Central memory CD8-positive, alpha-beta T cell (primary cell): ENCODE measurements around the gene LPP.
A peak's percentile ranks its signal among the peaks of the same experiment; 100 is the strongest.

ENCODE experiments used
- ATAC-seq: fragments of 150-1000 bp; cut with Tn5 transposase; replicated peaks from 2 replicates; pipeline ENCODE4 v1.10.0; 2022; ENCODE audit warnings: mild to moderate bottlenecking, moderate FRiP score, moderate number of reproducible peaks; ENCODE audit not compliant: poor library complexity, severe bottlenecking; ENCODE audit errors: extremely low read depth
- DNase-seq, 2 donors: peaks; one replicate each; pipeline ENCODE4 v3.0.0; 2021; ENCODE audit warnings: low spot score in 2 of 2
- H3K27ac Mint-ChIP-seq: one replicate; pipeline ENCODE4 v1.8.0; 2022; ENCODE audit warnings: low read depth, mild to moderate bottlenecking, moderate library complexity, mixed read lengths
- H3K27me3 Mint-ChIP-seq: one replicate; pipeline ENCODE4 v1.8.0; 2022; ENCODE audit warnings: mixed read lengths
- H3K36me3 Mint-ChIP-seq: one replicate; pipeline ENCODE4 v1.8.0; 2022; ENCODE audit warnings: mild to moderate bottlenecking, moderate library complexity, mixed read lengths; ENCODE audit not compliant: insufficient read depth
- H3K4me1 Mint-ChIP-seq: one replicate; pipeline ENCODE4 v1.8.0; 2022; ENCODE audit warnings: mixed read lengths
- H3K4me3 Mint-ChIP-seq: one replicate; pipeline ENCODE4 v1.8.0; 2022; ENCODE audit warnings: mild to moderate bottlenecking, moderate library complexity, mixed read lengths
- H3K9me3 Mint-ChIP-seq: one replicate; pipeline ENCODE4 v1.8.0; 2022; ENCODE audit warnings: mixed read lengths

LPP gene

GRCh38 chr3:188321258-188321657 is 167.3 kb downstream of the LPP start:
- no peak overlapping the region for H3K4me3 Mint-ChIP-seq
- no peak overlapping the region for H3K27ac Mint-ChIP-seq
- H3K4me1 Mint-ChIP-seq, result peaks cover 58% of the 10 kb centered on the region
- H3K27me3 Mint-ChIP-seq, result no peaks in the 10 kb centered on the region
- DNase-seq (no peak), ATAC-seq (no peak)
- H3K9me3 Mint-ChIP-seq, result peaks cover 6% of the 10 kb centered on the region
- H3K36me3 Mint-ChIP-seq, result peaks cover 3% of the 10 kb centered on the region

DNA sequence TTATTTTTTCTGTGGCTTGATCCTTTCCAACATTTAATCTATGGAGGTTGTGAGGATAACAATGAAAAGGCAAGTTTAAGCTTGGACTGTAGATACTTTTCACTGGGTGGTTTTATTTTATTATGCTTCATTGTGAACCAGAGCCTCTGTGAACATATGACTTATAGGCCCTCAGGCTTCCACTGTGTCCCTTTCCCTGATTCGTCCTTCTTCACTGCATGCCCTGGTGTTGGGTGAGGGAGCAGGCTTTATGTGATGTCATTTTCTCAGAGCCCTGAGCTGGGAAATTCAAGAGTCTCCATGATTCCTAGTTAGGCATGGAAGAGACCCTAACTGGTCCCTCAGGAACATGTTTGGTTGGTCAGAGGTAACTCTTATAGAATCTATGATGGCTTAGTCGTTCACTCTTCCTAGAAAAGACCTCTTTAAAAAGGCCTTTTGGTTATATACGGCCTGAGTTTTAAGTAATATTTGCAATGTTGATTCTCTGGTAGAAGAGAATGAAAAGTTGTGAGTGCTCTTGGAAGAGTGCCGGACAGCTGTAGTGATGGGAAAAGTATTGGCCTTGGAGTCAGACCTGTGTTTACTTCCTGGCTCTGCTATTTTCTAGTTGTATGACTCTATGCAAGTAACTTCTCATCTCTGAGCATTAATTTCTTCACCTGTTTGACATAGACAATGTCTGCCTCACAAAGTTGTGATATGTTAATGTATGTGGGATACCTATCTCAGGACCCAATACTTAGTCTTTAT is 168.4 kb downstream of the LPP start:
- no peak for ATAC-seq
- Mint-ChIP-seq H3K9me3 (peaks cover 6% of the 10 kb centered on the region), H3K4me1 (peaks cover 59% of the 10 kb centered on the region), H3K36me3 (peaks cover 3% of the 10 kb centered on the region), H3K27me3 (no peaks in the 10 kb centered on the region), H3K27ac (peak overlapping the region; percentile 84), H3K4me3 (peak overlapping the region; percentile 45)
- DNase-seq, result no peak

DNA sequence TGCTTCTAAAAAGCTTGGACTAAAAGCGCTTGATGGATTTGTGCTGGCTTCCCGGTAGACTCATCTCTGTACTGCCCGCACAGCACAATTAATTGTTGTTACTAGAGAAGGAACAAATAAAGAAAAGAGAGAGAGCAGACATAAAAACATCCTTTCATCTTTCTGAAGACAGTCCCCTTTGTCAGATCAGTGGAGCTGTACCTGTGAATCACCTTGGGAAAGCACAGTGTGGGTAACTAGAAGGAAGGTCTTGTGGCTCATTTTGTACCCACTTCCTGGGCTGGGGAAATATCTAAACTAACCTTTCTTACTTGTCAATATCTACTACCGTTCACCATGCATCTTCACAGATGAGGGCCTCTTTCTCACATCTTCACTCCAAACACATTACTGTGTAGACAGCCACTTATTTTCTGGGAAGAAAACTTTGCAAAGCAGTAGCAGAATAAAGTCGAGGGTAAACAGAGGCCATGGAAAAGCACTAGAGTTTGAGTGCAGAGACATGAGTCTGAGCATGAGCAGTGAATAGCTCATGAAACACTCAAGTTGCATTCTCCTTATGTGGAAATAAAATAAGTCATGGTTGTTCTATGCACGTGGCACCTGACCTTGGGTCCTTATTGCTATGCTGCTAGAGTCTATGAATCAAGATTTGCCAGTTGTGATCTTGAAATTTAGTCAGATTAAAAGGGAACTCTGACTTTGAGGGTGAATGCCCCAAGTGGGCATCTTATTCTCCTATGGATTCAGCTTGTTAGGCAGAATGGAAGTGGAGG is 169.3 kb downstream of the LPP start:
- Mint-ChIP-seq H3K27ac (peak overlapping the region; percentile 84), H3K36me3 (peaks cover 3% of the 10 kb centered on the region), H3K27me3 (no peaks in the 10 kb centered on the region), H3K4me1 (peaks cover 59% of the 10 kb centered on the region), H3K4me3 (peak overlapping the region; percentile 45), H3K9me3 (peaks cover 6% of the 10 kb centered on the region)
- ATAC-seq (peak; percentile 96), DNase-seq (peak in 1 of 2 donors; percentile 28)

GRCh38 chr3:188326111-188326510 is 172.2 kb downstream of the LPP start:
- no peak overlapping the region for H3K27ac Mint-ChIP-seq
- H3K4me3 Mint-ChIP-seq, result no peak overlapping the region
- H3K4me1 Mint-ChIP-seq, result peaks cover 64% of the 10 kb centered on the region
- no peaks in the 10 kb centered on the region for H3K27me3 Mint-ChIP-seq
- DNase-seq, result no peak
- no peak for ATAC-seq
- no peaks in the 10 kb centered on the region for H3K36me3 Mint-ChIP-seq
- H3K9me3 Mint-ChIP-seq, result peaks cover 6% of the 10 kb centered on the region

GRCh38 chr3:188326968-188327367 is 173.0 kb downstream of the LPP start:
- Mint-ChIP-seq H3K36me3 (no peaks in the 10 kb centered on the region), H3K4me1 (peaks cover 68% of the 10 kb centered on the region), H3K27ac (no peak overlapping the region), H3K4me3 (no peak overlapping the region), H3K9me3 (peaks cover 6% of the 10 kb centered on the region), H3K27me3 (no peaks in the 10 kb centered on the region)
- no peak for DNase-seq
- ATAC-seq, result no peak

DNA sequence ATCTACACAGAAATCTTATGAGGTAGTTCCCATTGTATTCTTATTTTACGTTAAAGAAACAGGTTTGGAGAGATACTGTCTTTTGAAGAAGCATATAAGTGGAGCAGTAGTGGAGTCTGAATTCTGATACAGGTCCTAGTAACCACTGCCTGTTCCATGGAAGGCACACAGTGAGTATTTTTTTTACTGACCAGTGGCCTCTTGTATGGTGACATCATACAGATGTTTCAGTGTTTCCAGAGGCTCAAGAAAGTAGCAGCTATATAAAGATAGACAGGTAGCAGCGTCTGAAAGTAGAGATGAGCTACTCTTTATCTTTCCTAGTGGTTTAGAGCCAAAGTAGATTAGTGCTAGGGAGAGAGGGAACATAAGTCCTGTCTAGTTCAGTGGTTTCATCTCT is 173.5 kb downstream of the LPP start:
- DNase-seq (no peak), ATAC-seq (no peak)
- Mint-ChIP-seq H3K9me3 (peaks cover 6% of the 10 kb centered on the region), H3K4me3 (no peak overlapping the region), H3K27me3 (no peaks in the 10 kb centered on the region), H3K27ac (no peak overlapping the region), H3K4me1 (peaks cover 63% of the 10 kb centered on the region), H3K36me3 (no peaks in the 10 kb centered on the region)

GRCh38 chr3:188330138-188330537 is 176.2 kb downstream of the LPP start:
- Mint-ChIP-seq H3K4me3 (peak overlapping the region; percentile 1), H3K27ac (peak overlapping the region; percentile 41), H3K27me3 (no peaks in the 10 kb centered on the region), H3K4me1 (peaks cover 36% of the 10 kb centered on the region), H3K36me3 (no peaks in the 10 kb centered on the region), H3K9me3 (no peaks in the 10 kb centered on the region)
- DNase-seq (no peak), ATAC-seq (no peak)

- Mint-ChIP-seq H3K4me3 (peak overlapping the region; percentile 1), H3K27me3 (no peaks in the 10 kb centered on the region), H3K27ac (no peak overlapping the region), H3K9me3 (no peaks in the 10 kb centered on the region), H3K4me1 (peaks cover 40% of the 10 kb centered on the region), H3K36me3 (no peaks in the 10 kb centered on the region)
- DNase-seq (no peak), ATAC-seq (no peak)
Observed at GRCh38 chr3:188331166-188331565, 177.2 kb downstream of the LPP start.

- Mint-ChIP-seq H3K27ac (no peak overlapping the region), H3K36me3 (no peaks in the 10 kb centered on the region), H3K4me1 (peaks cover 43% of the 10 kb centered on the region), H3K4me3 (no peak overlapping the region), H3K27me3 (no peaks in the 10 kb centered on the region), H3K9me3 (no peaks in the 10 kb centered on the region)
- ATAC-seq (no peak), DNase-seq (no peak)
Observed at GRCh38 chr3:188332085-188332484, 178.1 kb downstream of the LPP start.

- peak overlapping the region; percentile 32 for H3K4me3 Mint-ChIP-seq
- ATAC-seq (no peak), DNase-seq (no peak)
- peaks cover 58% of the 10 kb centered on the region for H3K4me1 Mint-ChIP-seq
- peak overlapping the region; percentile 74 for H3K27ac Mint-ChIP-seq
- no peaks in the 10 kb centered on the region for H3K36me3 Mint-ChIP-seq
- H3K27me3 Mint-ChIP-seq, result no peaks in the 10 kb centered on the region
- no peaks in the 10 kb centered on the region for H3K9me3 Mint-ChIP-seq
Observed at GRCh38 chr3:188335656-188336055, 181.7 kb downstream of the LPP start.

- DNase-seq, result no peak
- Mint-ChIP-seq H3K36me3 (no peaks in the 10 kb centered on the region), H3K4me1 (peaks cover 55% of the 10 kb centered on the region), H3K9me3 (no peaks in the 10 kb centered on the region), H3K4me3 (peak overlapping the region; percentile 32), H3K27ac (peak overlapping the region; percentile 74), H3K27me3 (no peaks in the 10 kb centered on the region)
- no peak for ATAC-seq
Observed at GRCh38 chr3:188336178-188336577, 182.2 kb downstream of the LPP start.

GRCh38 chr3:188337232-188337631 is 183.3 kb downstream of the LPP start:
- no peak for DNase-seq
- Mint-ChIP-seq H3K36me3 (peaks cover 1% of the 10 kb centered on the region), H3K4me1 (peaks cover 55% of the 10 kb centered on the region), H3K9me3 (no peaks in the 10 kb centered on the region), H3K27ac (no peak overlapping the region), H3K27me3 (no peaks in the 10 kb centered on the region), H3K4me3 (no peak overlapping the region)
- no peak for ATAC-seq

DNA sequence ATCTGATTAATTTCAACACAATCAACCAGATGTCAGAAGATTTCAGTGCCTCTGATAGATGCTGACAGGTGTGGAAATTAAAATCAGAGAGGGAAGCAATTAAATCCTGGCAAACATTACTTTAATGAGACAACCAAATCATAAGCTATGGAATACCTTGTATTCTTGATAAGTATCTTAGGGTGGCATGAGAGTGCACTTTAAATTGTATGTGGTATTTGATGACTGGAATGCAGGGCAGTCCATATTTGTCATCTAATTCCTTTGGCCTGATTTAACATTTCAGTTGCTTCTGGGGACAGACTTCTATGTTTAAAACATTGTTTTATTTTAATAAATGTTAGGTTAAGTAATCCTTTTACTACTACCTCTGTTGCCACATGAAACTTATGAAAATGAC is 184.1 kb downstream of the LPP start:
- Mint-ChIP-seq H3K27ac (no peak overlapping the region), H3K27me3 (no peaks in the 10 kb centered on the region)
- no peak for ATAC-seq

More for the DNA sequence above, 184.1 kb downstream of the LPP start:
- H3K4me1 Mint-ChIP-seq, result peaks cover 55% of the 10 kb centered on the region
- DNase-seq, result no peak
- H3K36me3 Mint-ChIP-seq, result peaks cover 1% of the 10 kb centered on the region
- no peaks in the 10 kb centered on the region for H3K9me3 Mint-ChIP-seq
- no peak overlapping the region for H3K4me3 Mint-ChIP-seq
